NCI-H2196 treated with DMSO at 0.1 percent for 48 hours (cell line): ENCODE results near the gene LCN10.
A peak's percentile ranks its signal among the peaks of the same experiment; 100 is the strongest.
"Not testable (repeated sequence)": the region's sequence is repeated elsewhere in the genome, so short reads cannot be mapped to it uniquely, and the experiment has no call there.

Experiments used
- DNase-seq: peaks from one replicate; lab custom pipeline; 2025; ENCODE audit not compliant: unreplicated experiment; lab: John Stamatoyannopoulos, UW

Gene LCN10

DNA sequence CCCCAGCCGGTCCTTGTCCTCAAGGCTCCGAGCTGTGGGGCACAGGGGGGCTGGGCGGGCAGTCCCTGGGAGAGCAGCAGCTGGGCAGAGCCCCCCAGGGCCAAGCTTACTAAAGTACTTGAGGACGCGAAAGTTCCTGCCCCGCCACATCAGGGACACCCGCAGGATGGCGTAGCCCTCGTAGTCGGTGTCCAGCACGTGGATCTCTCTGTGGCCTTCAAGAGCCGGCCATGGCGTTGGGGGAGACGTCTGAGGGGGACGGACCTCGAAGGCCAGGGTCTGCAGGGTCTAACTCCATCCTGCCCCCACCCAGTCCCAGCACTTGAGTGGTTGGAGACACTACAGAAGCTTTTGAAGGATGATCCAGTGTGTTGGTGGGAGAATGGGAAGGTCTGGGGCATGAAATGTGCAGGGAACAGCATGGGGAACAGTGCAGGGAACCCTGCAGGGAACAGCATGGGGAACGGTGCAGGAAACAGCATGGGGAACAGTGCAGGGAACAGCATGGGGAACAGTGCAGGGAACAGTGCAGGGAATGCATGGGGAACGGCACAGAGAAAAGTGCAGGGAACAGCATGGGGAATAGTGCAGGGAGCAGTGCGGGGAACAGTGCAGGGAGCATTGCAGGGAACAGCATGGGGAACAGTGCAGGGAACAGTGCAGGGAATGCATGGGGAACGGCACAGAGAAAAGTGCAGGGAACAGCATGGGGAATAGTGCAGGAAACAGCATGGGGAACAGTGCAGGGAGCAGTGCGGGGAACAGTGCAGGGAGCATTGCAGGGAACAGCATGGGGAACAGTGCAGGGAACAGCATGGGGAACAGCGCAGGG is 12.8 kb upstream of the LCN10 start:
- not testable (repeated sequence) for DNase-seq

DNA sequence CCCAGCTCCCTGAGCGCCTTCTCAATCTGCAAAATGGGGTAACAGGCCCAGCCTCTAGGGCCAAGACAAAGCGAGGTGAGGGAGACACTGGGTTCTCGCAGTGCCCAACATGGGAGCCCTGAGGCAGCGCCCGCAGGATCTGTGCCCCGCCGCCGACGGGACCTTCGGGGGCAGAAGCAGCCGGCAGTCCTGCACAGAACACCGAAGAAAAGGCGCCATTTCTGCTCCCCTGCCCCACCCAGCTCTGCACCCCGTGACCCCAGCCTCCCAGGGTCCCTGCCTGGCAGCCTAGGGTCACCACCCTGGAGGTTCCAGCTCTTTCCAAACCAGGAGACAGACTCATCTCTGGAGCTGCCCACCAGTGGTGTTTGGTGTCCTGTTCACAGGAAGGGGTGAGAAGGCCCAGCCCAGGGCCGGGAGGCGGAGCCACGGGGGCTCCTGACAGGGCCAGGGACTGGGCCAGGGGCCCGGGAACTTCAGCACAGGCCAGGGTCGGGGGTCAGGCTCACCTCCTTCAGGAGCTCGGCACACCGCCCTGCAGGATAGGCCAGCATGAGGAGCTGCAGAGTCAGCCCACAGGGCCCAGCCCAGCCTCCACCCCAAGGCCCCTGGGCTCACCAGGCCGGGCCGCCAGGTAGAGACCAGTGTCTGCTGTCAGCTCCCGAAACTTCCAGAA is 12.0 kb upstream of the LCN10 start:
- no peak for DNase-seq

DNA sequence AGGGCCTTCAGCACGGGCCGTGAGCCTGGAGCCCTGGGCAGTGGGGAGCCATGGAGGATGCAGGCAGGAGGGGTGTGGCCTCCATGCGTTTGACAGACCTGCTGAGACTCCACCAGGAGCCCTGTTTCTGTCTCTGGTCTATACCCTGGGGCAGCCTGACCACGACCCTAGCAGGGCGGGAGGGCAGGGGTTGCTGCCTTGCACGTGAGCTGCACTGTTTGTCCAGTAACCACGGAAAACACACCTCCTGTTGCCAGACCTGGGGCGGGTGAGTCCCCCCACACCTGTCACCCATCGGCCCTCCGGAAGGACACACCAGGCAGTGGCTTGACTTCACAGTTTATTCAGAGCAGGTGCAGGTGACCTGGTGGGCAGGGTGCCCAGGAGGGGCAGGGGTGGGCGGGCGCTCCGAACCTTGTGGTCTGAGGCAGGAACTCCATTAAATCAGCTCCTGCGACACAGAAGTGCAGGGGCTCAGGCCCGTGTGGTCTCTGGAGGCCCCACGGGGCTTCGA is 11.4 kb upstream of the LCN10 start:
- DNase-seq: peak; percentile 77

DNA sequence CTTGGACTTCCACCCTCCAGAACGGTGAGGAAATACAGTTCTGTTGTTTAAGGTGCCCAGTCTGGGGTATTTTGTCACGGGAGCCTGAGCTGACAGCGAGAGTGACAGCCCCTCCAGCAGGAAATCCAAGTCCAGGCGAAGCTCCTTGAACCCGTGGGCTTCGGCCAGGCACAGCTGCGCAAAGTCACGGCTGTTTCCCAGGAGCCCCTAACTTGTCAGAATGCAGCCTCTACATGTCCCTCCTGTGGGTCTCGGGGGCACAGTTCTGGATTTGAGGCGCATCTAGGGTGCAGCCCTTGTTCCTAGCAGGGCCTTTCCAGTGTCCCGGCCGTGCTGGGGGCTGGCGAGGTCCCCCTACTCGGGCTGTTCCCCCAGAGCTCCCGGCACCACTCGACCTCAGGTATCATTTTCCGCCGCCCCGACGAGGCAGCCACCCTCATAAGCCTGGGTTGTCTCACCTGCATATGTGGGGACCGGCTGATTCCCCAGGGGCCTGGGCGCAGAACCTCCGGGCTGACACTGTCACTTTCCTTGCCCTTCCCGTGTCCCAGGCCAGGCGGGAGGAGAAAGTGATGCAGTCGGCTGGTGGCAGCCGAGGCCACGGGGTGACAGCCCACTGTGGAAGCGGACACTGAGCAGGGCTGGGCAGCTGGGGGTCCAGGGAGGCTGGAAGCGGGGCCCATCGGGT is 10.8 kb upstream of the LCN10 start:
- no peak for DNase-seq

DNA sequence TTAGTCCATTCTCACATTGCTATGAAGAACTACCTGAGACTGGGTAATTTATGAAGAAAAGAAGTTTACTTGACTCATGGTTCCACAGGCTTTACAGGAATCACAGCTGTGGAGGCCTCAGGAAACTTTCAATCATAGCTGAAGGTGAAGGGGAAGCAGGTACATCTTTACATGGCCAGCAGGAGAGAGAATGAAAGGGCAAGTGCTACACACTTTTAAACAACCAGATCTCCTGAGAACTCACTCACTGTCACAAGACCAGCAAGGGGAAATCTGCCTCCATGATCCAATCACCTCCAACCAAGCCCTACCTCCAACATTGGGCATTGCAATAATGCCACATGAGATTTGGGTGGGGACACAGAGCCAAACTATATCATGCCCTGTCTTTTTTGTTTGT is 9.1 kb upstream of the LCN10 start:
- DNase-seq: no peak

DNA sequence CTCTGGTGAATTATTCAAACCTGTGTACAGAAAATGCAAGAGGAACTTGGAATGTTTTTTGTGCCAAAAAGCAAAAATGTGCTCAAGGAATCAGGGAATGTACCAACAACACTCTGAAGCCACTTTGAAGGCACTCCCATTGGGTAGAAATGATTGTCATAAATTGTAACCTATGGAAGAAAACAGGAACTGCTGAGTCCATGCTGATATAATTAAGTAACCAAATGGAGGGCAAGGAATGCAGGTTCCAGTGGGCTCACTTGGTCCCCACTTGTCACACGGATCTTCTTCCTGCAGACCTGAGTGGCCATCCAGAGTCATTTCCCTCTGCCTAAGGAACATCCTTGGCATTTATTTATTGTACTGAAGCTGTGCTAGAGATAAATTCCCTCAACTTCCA is 8.5 kb upstream of the LCN10 start:
- no peak for DNase-seq

DNA sequence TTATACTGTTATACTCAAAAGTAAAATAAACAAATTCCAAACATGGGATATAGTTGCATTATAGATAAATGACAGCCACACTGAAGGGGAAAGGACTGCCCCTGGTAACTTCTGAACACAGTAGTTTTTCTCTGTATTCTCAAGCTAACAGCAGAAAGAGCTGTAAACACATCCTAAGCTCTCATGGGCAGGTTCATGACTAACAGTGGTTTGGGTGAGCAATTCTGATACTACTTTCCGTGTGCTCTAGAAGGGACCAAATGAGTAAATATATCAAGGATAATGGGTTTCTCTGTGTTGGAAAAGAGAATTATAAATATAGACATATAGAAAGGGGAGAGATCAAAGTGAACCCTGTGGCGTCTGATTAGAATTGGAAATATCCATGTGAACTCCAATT is 7.8 kb upstream of the LCN10 start:
- DNase-seq: no peak

DNA sequence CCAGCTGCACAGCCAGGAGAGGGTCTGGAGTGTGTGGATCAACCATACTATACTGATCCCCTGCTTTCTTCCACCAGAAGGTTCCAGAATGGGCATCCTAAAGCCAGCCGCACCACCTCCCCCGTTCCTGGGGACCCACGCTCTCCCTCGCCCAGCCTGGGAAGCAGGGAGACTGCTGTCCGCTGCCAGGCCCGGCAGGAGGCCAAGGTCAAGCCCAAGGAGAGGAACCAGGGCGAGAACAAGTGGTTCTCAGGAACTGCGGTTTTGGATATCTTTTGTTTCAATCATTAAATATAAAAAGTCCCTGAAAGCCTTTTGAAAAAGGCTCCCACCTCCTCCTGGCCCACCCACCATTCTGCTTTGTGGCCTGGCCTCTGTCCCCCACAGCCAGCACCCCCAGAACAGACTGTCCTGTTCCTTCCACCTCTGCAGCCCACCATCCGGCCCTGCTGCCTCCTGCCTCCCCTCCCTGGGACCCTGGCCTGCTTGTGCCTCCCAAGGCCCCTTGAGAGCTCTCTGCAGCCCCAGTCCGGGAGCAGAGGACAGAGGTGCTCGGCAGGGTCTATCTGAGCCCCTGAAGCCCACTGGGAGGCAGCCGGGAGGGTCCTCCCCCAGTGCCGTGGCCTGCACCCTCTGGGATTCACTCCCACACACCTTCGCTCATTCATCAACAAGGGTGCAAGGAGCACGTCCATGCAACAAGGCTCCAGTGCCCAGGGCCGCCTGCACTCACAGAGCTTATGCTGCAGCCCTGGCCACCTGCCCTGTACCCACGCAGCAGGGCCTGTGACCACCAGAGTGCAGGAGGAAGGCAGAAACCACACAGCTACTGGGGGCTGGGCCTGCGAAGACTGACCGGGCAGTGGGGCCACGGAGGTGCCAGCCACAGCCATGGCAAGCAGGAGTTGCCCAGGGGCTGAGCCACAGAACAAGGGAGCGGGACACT is 6.2 kb upstream of the LCN10 start:
- DNase-seq: no peak

DNA sequence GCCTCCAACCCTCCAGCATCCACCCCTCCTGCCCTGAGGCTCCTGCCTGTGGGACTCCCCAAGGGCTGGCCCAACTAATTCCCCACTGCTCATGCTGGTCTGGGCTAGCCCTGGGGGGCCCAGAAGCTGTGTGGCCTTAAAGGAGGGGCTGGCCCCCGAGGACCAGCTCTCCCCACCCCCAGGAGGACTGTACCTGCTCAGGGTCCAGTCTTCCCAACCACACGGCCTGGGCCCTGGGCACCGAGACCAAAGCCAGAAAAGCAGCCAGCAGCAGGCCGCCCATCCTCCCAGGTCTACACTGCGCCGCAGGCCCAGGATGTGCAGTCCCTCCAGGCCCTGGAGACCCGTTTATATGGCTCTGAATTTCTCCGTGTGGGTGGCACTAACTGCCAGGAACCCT is 5.5 kb upstream of the LCN10 start, which contains the start of gene LCN6:
Gene LCN6, minus strand, starts transcription at position 325 of the 400 bp plus-strand sequence. Its CDS starts 42 bp downstream, at position 283.
- no peak for DNase-seq

DNA sequence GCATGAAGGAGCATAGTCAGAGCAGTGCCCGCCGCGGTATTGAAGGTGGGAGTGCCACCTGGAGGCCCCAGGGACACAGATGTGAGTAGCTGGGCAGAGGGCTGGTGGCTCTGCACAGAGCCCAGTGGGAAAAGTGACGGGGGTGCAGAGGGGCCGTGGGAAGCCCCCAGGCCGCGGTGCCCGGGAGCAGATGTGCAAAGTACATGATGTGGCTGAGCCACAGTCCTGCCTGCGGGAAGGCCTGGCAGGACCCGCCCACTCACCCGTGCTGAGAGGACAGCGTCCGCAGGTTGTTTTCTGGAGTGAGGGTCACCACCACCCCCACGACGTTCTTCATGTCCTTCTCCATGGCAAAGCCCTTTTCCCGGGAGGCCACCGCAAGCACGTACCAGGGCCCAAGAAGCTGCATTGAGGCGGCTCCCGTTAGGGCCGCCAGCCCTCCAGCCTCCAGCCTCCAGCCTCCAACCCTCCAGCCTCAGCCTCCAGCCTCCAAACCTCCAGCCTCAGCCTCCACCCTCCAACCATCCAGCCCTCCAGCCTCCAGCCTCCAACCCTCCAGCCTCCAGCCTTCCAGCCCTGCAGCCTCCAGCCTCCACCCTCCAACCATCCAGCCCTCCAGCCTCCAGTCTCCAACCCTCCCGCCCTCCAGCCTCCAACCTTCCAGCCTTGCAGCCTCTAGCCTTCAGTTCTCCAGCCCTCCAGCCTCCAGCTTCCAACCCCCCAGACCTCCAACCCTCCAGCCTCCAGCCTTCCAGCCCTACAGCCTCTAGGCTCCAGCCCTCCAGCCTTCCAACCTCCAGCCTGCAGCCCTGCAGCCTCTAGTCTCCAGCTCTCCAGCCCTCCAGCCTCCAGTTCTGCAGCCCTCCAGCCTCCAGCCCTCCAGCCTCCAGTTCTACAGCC is 4.7 kb upstream of the LCN10 start:
- no peak for DNase-seq

DNA sequence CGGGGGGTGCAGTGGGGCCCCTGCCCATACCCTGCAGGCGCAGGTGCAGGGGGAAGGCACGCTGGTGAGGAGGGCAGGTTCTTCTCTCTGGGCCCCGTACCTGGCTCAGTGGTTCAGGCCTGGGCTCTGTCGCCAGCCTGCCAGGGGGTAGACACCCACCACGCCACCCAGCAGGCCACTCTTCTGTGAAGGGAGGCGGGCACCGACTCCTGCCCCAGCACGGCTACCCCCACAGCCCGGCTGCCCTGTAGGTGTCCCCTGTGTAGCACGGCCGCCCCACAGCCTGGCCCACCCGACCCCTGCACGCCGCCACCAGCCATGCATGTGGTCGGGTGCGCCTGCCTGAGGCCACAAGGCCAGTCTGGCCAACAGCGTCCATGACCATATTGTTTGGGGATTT is 3.9 kb upstream of the LCN10 start:
- DNase-seq: no peak

DNA sequence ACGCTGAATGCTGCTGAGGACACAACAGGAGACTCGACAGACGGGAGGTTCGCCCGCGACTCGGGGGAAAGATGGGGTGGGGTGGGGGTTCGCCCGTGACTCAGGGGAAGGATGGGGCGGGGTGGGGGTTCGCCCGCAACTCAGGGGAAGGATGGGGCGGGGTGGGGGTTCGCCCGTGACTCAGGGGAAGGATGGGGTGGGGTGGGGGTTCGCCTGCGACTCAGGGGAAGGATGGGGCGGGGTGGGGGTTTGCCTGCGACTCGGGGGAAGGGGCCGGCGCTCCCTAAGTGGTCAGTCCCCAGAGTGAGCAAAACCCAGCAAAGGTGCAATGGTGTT is 3.4 kb upstream of the LCN10 start:
- no peak for DNase-seq

DNA sequence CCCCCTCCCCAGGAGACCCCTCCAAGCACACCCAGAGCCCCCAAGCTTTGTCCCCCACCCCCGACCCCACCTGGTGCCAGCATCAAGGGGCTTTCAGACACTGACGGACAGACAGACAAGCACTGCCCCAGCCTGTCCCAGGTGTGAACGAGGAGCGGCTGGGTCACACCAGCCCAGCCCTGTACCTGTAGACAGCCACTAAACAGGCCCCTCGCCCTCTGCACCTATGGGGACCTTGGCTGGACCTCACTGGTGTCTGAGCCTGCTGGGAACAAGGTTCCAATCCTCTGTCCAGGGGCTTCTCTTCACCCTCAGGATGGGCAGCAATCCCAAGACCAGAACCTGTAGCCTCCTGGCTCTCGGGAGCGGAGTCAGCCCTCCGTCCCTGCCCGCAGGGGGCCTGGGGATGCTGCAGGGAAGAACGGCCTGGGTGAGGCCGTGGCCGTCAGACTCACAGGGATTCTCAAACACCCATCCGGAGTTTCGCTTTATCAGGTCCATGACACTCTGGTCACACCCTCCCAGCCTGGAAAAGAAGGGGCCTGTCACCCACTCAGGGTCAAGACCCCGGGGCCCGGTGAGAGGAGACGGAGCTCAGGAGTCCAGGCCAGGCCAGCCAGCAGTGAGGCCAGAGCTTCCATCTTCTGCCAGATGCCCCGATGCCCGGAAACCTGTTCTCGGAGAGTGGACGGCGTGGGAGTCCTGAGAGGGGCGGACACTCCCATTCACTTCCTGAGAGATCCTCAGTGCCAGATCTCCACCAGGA is 2.8 kb upstream of the LCN10 start:
- no peak for DNase-seq

DNA sequence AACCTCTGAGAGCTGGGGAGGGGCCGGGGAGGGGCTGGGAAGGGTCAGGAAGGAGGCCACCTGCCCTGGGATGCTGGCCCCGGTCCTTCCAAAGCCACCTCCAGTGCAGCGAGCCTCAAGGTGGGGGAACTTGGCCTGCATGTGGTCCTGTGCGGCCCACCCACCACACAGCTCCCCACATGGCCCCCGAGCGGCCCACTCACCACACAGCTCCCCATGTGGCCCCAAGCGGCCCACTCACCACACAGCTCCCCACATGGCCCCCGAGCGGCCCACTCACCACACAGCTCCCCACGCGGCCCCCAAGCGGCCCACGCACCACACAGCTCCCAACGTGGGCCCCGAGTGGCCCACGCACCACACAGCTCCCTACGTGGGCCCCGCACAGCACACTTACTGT is 2.0 kb upstream of the LCN10 start:
- no peak for DNase-seq

DNA sequence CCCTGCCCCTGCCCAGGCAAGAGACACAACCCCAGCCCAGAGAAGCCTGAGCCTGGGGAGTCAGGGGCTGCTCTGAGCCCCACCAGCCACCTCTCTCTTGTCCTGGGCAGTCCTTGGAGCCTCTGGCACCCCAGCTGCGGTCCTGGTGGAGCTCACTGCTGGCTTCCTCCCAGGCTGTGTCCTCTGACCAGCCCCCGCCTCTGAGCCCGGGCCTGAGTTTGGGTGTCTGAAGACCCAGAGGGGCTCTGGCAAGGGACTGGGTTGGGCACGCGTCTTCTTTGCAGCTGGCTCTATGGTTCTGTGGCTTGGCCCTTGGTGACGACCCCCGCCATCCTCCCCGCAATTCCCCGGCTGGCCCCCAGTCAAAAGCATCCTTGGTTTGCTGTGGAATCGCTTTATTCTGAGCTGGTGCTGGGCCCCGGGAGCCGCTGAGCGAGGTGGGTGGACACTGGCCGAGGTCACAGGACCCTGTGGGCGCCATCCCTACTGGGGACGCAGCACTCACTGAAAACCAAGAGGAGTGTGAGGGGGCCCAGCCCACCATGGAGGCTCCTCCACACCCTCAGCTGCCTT is 985 bp upstream of the LCN10 start:
- no peak for DNase-seq

DNA sequence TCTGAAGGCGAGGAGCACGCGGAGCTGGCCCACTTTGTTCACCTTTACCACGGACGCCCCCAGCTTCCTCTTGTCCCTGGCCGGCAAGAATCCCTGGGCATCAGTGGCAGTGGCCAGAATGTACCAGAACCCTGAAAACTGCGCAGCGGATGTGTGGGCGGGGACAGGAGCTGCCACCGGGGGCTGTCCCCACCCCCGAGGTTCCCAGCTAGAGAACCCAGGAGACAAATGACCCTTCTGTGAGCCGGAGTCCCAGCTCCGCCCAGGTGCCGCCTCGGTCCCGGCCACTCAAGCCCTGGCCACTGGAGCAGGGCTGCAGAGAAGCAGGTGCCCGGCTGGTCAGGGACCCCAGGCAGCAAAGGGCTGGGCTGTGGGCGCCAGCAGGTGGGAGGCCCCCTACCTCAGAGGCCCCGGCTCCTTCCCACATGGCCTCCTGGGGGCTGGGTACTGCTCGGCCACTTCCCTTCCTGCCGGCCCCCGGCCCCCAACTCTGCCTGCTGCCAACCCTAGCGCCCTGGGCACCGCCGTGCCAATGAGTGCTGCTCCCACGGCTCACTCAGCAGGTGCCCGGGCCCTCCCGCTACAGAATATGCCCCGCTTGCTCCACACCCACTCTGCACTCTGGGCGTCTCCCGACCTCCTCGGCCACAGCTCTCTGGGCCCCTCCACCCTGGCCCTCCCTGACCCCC is 713 bp downstream of the LCN10 start:
- no peak for DNase-seq

DNA sequence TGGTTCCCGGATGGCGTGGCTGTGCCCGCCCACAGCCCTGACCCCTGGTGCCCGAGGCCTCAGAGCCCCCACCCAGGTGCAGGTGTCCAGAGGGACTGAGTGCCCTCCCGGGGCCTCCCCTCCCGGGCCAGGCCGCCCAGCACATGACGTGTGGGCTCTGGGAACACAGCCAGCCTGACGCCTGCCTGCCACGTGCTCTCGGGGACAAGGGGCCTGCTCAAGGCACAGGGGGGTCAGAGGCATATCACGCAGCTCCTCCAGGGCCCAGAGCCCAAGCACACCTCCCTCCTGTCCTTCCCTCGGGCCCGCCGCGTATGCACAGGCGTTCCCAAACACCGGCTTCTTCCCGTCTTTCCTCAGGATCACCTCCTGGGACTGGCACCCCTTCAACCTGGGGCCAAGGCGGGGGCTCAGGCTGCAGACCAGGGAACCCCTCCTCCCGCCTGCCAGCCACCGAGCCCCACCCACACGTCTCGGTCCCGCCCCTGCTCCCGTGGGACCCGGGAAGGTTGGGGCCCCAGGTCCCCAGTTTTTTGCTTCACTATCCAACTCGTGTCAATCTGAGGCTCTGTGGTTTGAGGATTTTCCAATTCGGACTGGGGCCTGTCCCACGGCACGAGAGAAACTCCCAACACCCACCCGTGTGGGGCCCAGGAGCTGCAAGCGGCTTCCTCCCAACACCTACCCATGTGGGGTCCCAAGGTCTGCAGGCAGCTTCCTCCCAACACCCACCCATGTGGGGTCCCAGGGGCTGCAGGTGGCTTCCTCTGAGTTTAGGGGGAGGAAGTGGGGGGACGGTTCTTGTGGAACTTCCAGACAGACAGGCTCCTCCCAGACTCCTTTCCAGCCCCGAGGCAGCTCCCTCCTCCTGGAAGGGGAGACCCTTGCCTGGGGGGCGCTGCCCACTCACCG is 1.5 kb downstream of the LCN10 start:
- DNase-seq: no peak
